Mucosa of descending colon (tissue), 3 donors: ENCODE measurements around the gene GNGT2. TPM values are rescaled to one million over a fixed set of nuclear protein-coding genes. Genes with fewer than 3 reads are reported as not detected.
"Not testable (repeated sequence)": the region's sequence is repeated elsewhere in the genome, so short reads cannot be mapped to it uniquely, and the experiment has no call there.

Experiments
- ATAC-seq: fragments of 200-7000 bp; cut with Tn5 transposase; one replicate; pipeline ENCODE4 v1.9.1; 2020; ENCODE audit warnings: mild to moderate bottlenecking, moderate library complexity
- DNase-seq, 3 donors: peaks; one replicate each; pipeline ENCODE4 v3.0.0-alpha.2; 2020
- H3K36me3 ChIP-seq: fragments of 200-600 bp; one replicate; pipeline ENCODE4 v1.8.0; 2021; ENCODE audit warnings: low read depth, mild to moderate bottlenecking
- H3K4me1 ChIP-seq: fragments of 200-600 bp; one replicate; pipeline ENCODE4 v1.8.0; 2021; ENCODE audit warnings: low read depth, mild to moderate bottlenecking
- H3K4me3 ChIP-seq: fragments of 200-600 bp; one replicate; pipeline ENCODE4 v1.8.0; 2021; ENCODE audit warnings: mild to moderate bottlenecking
- H3K9me3 ChIP-seq: fragments of 200-600 bp; one replicate; pipeline ENCODE4 v1.8.0; 2021; ENCODE audit warnings: mild to moderate bottlenecking
- intact Hi-C, 2 donors: fragments of 100-400 bp; cut with DNase I in 1 of 2; cut with micrococcal nuclease in 1 of 2; formaldehyde crosslinking; loops; one replicate each; pipeline versions ENCODE4 v1.11.0 to v1.11.1; 2022; cut with DNase I, micrococcal nuclease
- total RNA-seq, 3 donors: library from RNA; stranded (reverse); fragmentation: NEBNext Ultra II Directional in 2 of 3; extraction: Animal tissue kit (Norgen Biotek cat#: 25700) in 2 of 3; gene quantifications; one replicate each; pipeline versions ENCODE4 v1.2.1 to v1.2.4, GENCODE V29; 2021 to 2023
- TF ChIP-seq, protein P1 (sequence below): fragments of 200-600 bp; IDR thresholded peaks from one replicate; pipeline ENCODE4 v1.8.0; 2022; ENCODE audit warnings: antibody characterized with exemption, mild to moderate bottlenecking
- donor health status: DM: no; HTN: no; CAD: no; lungs with moderate emphysema.
- donor health status: DM: no; HTN: no; CAD: no.
- donor health status: DM: no; HTN: yes; CAD: no.

The GNGT2 gene
- total RNA-seq, 3 donors from 2014 or later: 0.89 to 1.7 (median 0.96) TPM

GRCh38 chr17:49187301-49187700, 23.1 kb downstream of the GNGT2 start:
- Histone ChIP-seq H3K4me3 (no peak overlapping the region), H3K9me3 (peaks cover 12% of the 10 kb centered on the region), H3K4me1 (peaks cover 3% of the 10 kb centered on the region), H3K36me3 (no peaks in the 10 kb centered on the region)
- TF ChIP-seq, protein P1, sequence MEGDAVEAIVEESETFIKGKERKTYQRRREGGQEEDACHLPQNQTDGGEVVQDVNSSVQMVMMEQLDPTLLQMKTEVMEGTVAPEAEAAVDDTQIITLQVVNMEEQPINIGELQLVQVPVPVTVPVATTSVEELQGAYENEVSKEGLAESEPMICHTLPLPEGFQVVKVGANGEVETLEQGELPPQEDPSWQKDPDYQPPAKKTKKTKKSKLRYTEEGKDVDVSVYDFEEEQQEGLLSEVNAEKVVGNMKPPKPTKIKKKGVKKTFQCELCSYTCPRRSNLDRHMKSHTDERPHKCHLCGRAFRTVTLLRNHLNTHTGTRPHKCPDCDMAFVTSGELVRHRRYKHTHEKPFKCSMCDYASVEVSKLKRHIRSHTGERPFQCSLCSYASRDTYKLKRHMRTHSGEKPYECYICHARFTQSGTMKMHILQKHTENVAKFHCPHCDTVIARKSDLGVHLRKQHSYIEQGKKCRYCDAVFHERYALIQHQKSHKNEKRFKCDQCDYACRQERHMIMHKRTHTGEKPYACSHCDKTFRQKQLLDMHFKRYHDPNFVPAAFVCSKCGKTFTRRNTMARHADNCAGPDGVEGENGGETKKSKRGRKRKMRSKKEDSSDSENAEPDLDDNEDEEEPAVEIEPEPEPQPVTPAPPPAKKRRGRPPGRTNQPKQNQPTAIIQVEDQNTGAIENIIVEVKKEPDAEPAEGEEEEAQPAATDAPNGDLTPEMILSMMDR: no peak
- intact Hi-C loops: loop anchor here in 1 of 2 donors (10.0 kb wide), 1 partner anchor 48 kb away; the partner anchor contains the start of gene PHOSPHO1
- ATAC-seq (no peak), DNase-seq (no peak)

DNA sequence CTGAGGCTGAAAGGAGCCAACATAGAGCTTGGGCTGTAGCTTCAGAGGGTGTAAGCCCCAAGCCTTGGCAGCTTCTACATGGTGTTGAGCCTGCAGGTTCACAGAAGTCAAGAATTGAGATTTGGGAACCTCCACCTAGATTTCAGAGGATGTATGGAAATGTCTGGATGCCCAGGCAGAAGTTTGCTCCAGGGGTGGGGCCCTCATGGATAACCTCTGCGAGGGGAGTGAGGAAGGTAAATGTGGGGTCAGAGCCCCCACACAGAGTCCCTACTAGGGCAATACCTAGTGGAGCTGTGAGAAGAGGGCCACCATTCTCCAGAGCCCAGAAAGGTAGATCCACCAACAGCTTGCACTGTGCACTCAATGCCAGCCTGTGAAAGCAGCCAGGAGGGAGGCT, 25.0 kb downstream of the GNGT2 start:
- not testable (repeated sequence) for H3K4me3 ChIP-seq, H3K4me1 ChIP-seq, ATAC-seq, DNase-seq, H3K36me3 ChIP-seq
- intact Hi-C loops: loop anchor here in 1 of 2 donors (10.0 kb wide), 1 partner anchor 49 kb away; the partner anchor contains the start of gene PHOSPHO1
- peaks cover 12% of the 10 kb centered on the region for H3K9me3 ChIP-seq

DNA sequence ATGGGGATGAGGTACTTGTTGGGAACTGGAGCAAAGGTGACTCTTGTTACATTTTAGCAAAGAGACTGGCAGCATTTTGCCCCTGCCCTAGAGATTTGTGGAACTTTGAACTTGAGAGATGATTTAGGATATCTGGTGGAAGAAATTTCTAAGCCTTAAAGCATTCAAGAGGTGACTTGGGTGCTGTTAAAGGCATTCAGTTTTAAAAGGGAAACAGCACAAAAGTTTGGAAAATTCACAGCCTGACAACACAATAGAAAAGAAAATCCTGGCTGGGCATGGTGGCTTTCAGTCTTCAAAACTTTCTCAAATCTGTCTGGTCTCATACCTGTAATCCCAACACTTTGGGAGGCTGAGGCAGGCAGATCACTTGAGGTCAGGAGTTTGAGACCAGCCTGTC, 25.9 kb downstream of the GNGT2 start:
- DNase-seq, ATAC-seq, H3K4me3 ChIP-seq, H3K4me1 ChIP-seq, H3K36me3 ChIP-seq: not testable (repeated sequence)
- intact Hi-C loops: loop anchor here in 1 of 2 donors (10.0 kb wide), 1 partner anchor 50 kb away; the partner anchor contains the start of gene PHOSPHO1
- peaks cover 12% of the 10 kb centered on the region for H3K9me3 ChIP-seq

DNA sequence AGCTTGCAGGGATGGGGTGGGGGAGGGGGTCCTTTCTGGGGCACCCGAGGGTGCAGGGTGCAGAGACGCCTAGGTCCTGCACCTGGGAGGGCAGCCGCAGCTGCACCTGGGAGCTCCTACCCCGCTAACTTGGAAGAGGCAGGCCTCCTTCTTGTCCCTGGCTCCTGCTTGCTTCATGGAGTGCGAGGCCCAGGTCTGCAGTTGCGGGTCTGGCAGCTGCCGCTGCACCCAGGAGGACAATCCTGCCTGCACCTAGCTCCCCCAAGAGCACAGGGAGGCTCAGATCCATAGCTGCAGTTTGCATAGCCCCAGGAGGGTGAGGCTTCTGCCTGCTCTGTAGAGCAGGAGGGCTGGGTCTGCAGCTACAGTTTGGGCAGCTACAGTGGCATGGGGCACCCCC, 26.6 kb downstream of the GNGT2 start:
- Histone ChIP-seq H3K4me1 (no peaks in the 10 kb centered on the region), H3K4me3 (no peak overlapping the region), H3K9me3 (peaks cover 12% of the 10 kb centered on the region), H3K36me3 (no peaks in the 10 kb centered on the region)
- TF ChIP-seq, protein P1: no peak
- intact Hi-C loops: loop anchor here in 1 of 2 donors (10.0 kb wide), 1 partner anchor 51 kb away; the partner anchor contains the start of gene PHOSPHO1
- DNase-seq (no peak), ATAC-seq (no peak)

- no peak for DNase-seq
- intact Hi-C loops: loop anchor here in 1 of 2 donors (10.0 kb wide), 1 partner anchor 51 kb away; the partner anchor contains the start of gene PHOSPHO1
- no peak for ATAC-seq
- TF ChIP-seq, protein P1: no peak
- no peak overlapping the region for H3K4me3 ChIP-seq
- peaks cover 12% of the 10 kb centered on the region for H3K9me3 ChIP-seq
- H3K4me1 ChIP-seq: no peaks in the 10 kb centered on the region
- no peaks in the 10 kb centered on the region for H3K36me3 ChIP-seq
Measured at GRCh38 chr17:49183341-49183740, 27.0 kb downstream of the GNGT2 start.

DNA sequence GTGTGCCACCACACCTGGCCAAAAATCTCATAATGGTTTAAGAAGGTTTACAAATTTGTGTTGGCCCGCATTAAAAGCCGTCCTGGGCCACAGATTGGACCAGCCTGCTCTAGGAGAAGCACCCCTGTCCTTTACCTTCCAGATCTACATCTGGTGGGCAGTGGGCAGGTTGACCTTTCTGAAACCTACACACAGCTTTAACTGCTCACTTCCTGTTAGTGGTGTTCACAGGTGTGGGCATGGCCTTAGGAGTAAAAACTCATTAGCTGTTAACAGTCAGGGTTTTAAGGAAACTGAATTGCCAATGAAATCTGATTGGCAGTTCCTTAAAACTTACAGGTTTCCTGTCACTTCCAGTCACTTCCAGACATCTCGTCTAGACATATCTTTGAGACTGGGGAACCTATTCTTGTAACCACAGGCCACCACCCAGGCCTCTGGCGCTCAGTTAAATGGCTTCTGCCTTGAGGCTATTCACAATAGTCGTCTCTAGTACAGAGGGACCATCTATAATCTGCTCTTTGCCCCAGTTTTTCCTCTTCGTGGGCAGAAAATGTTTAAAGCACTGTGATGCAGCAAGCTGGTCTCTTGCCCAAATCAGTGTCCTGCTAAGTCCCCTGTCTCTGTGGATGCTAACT, 29.3 kb downstream of the GNGT2 start:
- no peak for DNase-seq
- intact Hi-C loops: loop anchor here in 1 of 2 donors (10.0 kb wide), 1 partner anchor 54 kb away; the partner anchor contains the start of gene PHOSPHO1
- Histone ChIP-seq H3K36me3 (no peaks in the 10 kb centered on the region), H3K9me3 (peaks cover 21% of the 10 kb centered on the region), H3K4me1 (no peaks in the 10 kb centered on the region), H3K4me3 (no peak overlapping the region)
- TF ChIP-seq, protein P1: no peak
- ATAC-seq: no peak
